Muscle of leg (tissue), 9 donors: ENCODE measurements around the gene SRRD. TPM values are rescaled to one million over a fixed set of nuclear protein-coding genes. Genes with fewer than 3 reads are reported as not detected.

ENCODE experiments used
- polyA plus RNA-seq, 8 donors: library from polyadenylated mRNA; unstranded; fragments of 120-200 nt; gene quantifications; one replicate each; pipeline versions ENCODE4 v1.2.1 to v1.2.3, GENCODE V29; 2013; ENCODE audit warnings: inconsistent platforms in 1 of 8, low replicate concordance in 1 of 8; ENCODE audit not compliant: insufficient read length in 8 of 8, insufficient read depth in 1 of 8
- total RNA-seq: library from RNA; stranded (reverse); fragments of 120-200 nt; gene quantifications from one replicate; pipeline ENCODE4 v1.2.4, GENCODE V29; 2013

SRRD gene
- total and polyA plus RNA-seq, 9 donors, result 18.9 to 24.2 (median 22.5) TPM

Other genes with a start within 250 kb of the SRRD start
- 1.2 TPM for gene ASPHD2, start 54.6 kb upstream of the SRRD start, total RNA-seq
- gene ASPHD2, start 54.6 kb upstream of the SRRD start, polyA plus RNA-seq, result 1 to 10 TPM in 6 of 8 donors, under 1 TPM in 2; 0.84 to 2.1 (median 1.6) TPM
- gene HPS4, start 94 bp upstream of the SRRD start, total RNA-seq, result 18.0 TPM
- gene HPS4, start 94 bp upstream of the SRRD start, polyA plus RNA-seq, result 10 to 100 TPM; 12.2 to 19.3 (median 15.3) TPM
- 22.3 TPM for gene TFIP11, start 28.6 kb downstream of the SRRD start, total RNA-seq
- gene TFIP11, start 28.6 kb downstream of the SRRD start, polyA plus RNA-seq, result 10 to 100 TPM; 19.9 to 27.0 (median 22.9) TPM
- gene TPST2, start 106.3 kb downstream of the SRRD start, total RNA-seq, result 6.2 TPM
- 10 to 100 TPM in 2 of 8 donors, 1 to 10 TPM in 6; 5.4 to 11.3 (median 7.7) TPM for gene TPST2, start 106.3 kb downstream of the SRRD start, polyA plus RNA-seq
- 1.2 TPM for gene CRYBB1, start 134.2 kb downstream of the SRRD start, total RNA-seq
- 1 to 10 TPM in 6 of 8 donors, under 1 TPM in 2; 0.69 to 2.5 (median 1.4) TPM for gene CRYBB1, start 134.2 kb downstream of the SRRD start, polyA plus RNA-seq
- not detected for gene CRYBA4, start 138.1 kb downstream of the SRRD start, total RNA-seq
- not detected for gene CRYBA4, start 138.1 kb downstream of the SRRD start, polyA plus RNA-seq
- 0.22 TPM for gene MIAT, start 173.7 kb downstream of the SRRD start, total RNA-seq
- gene MIAT, start 173.7 kb downstream of the SRRD start, polyA plus RNA-seq, result 1 to 10 TPM in 1 of 8 donors, under 1 TPM in 7; 0.15 to 1.5 (median 0.34) TPM